CD4-positive, alpha-beta T cell treated with Interleukin-2 at 100 ng/mL for 4 hours (primary cell): ENCODE measurements around the gene EPHB2.
"Not testable (repeated sequence)": the region's sequence is repeated elsewhere in the genome, so short reads cannot be mapped to it uniquely, and the experiment has no call there.

Source experiments
- DNase-seq: peaks from one replicate; pipeline ENCODE4 v3.0.0-alpha.2; 2020; ENCODE audit warnings: low spot score

Gene EPHB2

DNA sequence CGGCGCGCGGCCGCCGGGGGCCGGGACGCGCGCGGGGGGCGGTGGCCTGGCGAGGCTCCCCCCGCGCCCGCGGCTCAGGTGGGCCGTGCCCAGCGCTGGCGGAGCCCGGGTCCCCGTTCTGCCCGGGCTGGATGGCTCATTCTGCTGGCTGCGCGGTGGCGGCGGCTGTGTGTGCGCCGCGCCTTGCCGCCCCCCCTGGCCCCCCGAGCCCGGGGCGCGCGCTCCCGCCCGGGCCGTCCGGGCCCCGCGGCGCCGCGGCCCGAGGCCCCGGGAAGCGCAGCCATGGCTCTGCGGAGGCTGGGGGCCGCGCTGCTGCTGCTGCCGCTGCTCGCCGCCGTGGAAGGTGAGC, at the start of gene EPHB2:
Gene EPHB2 (plus strand): TSS at position 139 of the 349 bp plus-strand sequence. CDS start 144 bp downstream, at position 283.
- DNase-seq = no peak

DNA sequence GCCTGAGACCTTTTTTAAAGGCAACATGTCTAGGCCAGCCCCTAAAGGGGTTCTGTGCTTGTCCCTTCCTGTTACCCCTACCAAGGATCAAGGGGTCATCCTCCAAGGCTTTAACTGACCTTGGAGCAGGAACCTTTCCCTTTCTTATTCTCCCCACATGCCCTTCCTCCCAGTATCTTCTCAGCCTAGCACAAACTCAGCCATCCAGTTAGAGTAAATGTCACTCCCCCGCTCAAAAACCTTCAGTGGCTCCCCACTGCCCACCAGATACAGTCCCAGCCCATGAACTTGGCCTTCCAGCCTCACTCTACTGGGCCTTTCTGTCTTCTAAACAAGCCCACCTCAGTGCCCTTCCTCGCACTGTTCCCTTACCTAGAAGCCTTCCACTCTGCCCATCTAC, 48.8 kb upstream of the EPHB2 start:
- no peak for DNase-seq

GRCh38 chr1:22662318-22662717, 48.3 kb upstream of the EPHB2 start:
- DNase-seq = no peak

DNA sequence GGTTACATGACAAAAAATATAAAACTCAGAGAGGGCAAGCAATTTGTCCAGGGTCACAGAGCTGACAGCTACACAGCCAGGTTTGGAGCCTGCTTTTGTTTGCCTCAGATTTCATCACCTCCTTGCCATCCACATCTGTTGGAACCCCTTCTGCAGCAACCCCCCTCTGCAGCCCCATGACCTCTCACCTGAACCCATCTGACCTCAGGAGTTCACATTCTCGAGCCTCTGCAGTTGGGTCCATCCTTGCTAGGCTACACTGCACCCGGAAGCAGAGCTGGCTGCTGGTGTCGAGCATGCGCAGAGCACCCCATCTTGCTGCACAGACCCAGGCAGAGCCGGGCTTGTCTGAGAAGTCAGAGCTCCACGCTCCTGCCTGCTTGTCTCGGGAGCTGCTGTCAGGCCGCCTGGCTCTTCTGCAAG, 47.6 kb upstream of the EPHB2 start:
- DNase-seq = no peak

DNA sequence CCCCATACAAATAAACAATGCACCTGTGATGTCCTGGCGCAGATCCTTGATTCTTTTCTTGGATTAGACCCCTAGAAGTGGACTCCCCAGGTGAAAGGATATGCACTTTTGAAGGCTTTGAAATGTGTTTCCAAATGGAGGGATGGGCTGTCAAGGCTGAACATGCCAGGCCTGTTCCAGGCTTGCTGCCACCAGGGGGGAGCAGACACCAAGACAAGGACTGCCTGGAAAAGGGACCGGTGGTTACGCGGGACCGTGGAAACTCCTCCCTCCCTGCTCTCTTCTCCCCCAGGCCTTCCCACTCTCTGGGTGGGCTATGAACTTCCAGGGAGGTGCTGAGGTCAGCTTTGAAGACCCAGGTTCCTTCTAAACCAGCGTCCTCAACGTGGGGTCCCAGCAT, 44.9 kb upstream of the EPHB2 start:
- no peak for DNase-seq

DNA sequence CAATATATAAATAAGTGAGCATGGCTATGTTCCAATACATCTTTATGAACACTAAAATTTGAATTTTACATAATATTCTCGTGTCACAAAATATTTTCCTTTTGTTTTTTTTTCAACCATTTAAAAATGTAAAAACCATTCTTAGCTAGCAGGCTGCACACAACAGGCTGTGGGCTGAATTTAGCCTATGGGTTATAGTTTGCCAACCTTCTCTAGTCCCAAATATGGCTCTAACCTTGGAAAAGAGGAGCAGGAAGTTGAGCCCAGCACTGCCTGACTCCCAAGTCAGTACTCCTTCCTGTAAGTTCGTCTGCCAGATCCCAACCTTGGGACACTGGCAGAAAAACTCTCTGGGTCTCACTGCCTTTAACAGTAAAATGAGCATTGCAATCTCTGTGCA, 44.2 kb upstream of the EPHB2 start:
- DNase-seq = no peak

DNA sequence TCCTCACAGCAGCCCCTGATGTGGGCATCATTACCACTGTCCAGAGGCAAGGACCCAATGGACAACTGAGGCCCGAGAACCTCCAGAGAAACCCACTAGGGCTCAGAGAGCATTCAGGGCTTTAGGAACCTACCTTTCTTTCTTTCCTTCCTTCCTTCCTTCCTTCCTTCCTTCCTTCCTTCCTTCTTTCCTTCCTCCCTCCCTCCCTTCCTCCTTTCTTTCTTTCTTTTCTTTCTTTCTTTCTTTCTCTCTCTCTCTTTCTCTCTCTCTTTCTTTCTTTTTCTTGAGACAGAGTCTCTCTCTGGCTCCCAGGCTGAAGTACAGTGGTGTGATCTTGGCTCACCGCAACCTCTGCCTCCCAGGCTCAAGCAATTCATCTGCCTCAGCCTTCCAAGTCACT, 41.8 kb upstream of the EPHB2 start:
- not testable (repeated sequence) for DNase-seq

DNA sequence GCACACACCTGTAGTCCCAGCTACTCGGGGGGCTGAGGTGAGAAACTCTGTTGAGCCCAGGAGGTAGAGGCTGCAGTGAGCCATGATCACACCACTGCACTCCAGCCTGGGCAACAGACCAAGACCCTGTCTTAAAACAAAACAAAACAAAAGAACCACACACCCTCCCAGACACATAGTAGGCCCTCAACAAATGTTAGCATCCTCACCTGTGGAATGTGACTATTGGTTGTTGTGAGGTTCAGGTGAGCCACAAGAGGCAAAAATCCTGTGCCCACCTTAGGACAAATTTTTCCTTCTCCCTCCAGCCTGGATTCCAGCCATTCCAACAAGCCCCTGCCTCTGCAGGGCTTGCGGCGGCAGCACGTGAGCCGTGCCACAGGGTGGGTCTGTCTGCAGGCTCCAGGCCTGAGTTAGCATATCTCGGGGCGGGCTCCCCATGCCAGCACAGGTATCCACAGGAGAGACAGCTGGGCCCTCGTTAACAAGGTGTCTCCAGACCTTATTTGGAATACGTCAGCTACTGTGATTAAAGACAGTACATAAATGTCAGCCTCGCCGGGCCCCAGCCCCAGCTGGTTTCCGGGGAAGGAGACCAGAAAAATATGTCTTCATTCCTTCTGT, 40.2 kb upstream of the EPHB2 start:
- DNase-seq = no peak

DNA sequence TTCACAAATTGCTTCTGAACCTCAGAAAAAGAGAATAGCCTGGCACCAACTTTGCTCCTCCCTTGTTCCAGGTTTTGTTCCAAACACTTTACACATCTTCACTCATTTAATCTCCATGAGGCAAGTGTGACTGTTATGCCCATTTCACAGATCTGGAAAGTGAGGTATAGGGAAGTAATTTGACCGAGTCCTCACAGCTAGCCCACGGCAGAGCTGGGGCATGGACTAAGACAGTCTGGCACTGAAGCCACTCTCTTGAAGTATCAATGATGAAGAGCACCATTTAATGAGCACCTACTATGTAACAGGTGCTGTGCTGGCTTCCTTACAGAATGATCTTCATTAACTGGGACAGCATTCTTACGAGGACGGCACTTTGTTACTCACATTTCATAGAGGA, 38.6 kb upstream of the EPHB2 start:
- no peak for DNase-seq

- no peak for DNase-seq
These were observed 36.9 kb upstream of the EPHB2 start for GRCh38 chr1:22673486-22674409.

- DNase-seq = no peak
These were observed 36.3 kb upstream of the EPHB2 start for GRCh38 chr1:22674410-22674749.

DNA sequence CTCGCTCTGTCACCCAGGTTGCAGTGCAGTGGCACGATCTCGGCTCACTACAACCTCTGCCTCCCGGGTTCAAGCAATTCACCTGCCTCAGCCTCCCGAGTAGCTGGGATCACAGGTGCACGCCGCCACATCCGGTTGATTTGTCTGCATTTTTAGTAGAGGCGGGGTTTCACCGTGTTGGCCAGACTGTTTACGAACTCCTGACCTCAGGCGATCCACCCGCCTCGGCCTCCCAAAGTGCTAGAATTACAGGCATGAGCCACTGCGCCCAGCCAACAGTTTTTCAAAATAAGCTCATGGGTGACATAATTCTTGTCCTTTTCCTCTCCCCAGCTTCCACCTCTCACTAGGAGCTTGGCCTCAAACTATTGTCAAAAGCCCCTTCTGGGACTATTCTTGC, 34.5 kb upstream of the EPHB2 start:
- DNase-seq = not testable (repeated sequence)

DNA sequence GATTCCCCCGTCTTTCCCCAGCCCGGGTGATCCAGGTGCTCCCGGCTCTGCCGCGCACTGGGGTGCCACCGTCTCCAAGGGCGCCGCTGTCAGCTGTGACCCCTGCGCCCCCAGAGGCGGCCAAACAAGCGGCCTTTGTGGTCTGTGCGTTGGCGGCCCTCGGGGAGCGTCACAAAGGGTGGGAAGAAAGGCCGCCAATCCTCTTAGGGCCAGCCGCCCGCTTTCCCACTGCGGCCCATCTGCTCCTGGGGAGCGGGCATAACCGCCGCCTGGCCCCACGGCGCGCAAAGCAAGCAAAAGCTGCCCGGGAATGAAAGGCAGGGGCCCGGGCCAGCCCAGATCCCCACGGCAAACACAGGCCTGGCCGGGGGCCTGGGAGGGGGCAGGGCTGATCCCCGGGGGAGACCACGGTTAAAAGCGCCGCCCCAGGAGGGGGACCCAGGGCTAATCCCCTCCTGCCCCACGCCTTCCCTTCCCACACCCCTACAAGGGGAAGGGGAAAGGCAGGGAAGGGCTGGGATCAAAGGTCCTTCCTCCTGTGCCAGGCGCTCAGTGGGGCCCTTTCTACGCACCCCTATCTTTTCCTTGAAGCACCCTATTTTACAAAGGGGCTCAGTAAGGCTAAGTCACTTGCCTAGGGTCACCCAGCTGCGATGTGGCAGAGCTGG, 33.6 kb upstream of the EPHB2 start:
- no peak for DNase-seq

DNA sequence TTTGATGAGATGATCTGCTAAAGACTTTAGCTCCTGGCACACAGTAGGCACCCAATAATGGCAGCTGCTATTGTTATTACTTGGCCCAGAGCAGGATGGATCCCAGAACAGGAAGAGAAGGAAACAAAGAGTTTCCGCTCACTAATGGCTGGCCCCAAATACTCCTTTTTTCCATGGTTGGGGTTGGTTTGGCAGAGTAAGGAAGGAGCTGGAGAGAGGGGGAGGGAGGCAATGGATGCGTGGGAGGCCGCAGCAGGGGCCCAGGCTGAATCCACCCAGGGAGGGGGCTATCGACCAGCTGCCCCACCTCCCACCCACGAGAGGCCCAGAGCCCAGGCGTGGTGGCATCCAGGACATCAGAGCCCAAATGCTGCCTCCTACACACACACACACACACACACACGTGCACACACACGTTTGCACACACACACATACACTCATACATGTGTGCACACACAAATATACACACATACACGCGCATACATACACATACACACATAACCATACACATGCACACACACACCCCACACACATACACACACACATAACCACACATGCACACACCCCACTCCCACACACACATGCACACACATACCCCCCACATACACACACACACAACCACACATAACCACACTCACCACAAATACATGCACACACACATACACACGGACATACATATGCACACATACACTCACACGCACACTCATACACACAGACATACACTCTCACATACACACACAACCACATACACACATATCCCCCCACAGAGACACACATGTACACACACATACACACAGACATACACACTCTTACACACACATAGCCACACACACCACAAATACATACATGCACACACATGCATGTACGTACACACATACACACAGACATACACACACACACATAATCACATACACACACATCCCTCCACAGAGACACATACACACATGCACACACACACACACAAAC, 32.4 kb upstream of the EPHB2 start:
- DNase-seq = no peak

- DNase-seq = no peak
These were observed 29.9 kb upstream of the EPHB2 start for GRCh38 chr1:22680726-22681125.

- no peak for DNase-seq
These were observed 28.9 kb upstream of the EPHB2 start for GRCh38 chr1:22681556-22682276.

DNA sequence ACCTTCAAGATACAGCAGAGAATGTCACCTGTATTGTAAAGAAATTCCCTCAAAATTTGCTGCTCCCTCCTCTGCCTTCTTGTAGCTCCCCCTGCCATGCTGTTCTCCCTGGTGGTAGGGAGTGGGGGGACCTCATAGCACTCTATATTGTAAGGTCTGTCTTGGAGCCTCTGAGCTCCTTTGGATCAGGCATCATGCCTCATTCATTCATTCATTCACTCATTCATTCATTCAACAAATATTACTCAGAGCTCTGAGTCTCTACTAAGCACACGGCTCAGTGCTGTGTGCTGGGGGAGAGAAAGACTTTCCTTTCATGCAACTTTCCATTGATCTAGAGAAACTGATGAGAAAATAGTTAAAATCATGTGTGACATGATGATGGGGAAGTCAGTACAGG, 27.1 kb upstream of the EPHB2 start:
- DNase-seq = no peak

- DNase-seq = no peak
These were observed 25.0 kb upstream of the EPHB2 start for GRCh38 chr1:22685591-22686059.

GRCh38 chr1:22687191-22687590, 23.4 kb upstream of the EPHB2 start:
- DNase-seq = no peak

DNA sequence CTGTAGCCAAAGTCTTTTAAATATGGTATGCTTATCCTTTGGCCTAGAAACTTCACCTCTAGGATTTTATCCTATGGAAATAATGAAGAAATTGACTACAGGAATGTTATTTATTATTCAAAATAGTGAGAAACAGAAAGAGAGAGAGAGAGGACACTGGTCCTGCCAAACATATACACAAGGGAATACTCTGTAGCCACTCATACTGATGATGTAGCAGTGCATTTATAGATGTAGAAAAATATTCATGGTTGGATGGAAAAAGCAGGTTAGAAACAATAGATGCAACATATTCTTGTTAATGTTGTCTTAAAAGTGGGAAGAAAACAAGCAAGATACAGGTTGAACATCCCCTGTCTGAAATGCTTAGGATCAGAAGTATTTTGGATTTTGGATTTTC, 22.2 kb upstream of the EPHB2 start:
- DNase-seq = no peak

- no peak for DNase-seq
These were observed 21.1 kb upstream of the EPHB2 start for GRCh38 chr1:22689505-22689904.
